ENCODE data around the gene HDAC7. TPM values are rescaled to one million over a fixed set of nuclear protein-coding genes. Genes with fewer than 3 reads are reported as not detected.

The HDAC7 gene
- total and polyA plus RNA-seq, 4 donors, result 49.3 to 119 (median 69.7) TPM

- no peaks in the 10 kb centered on the region for H3K9me3 ChIP-seq (ENCODE audit: control insufficient read depth in 4 of 4, insufficient read depth in 3 of 4, low read length in 3 of 4)
- peaks cover 10 to 40% (median 17%) of the 10 kb centered on the region in 5 donors for H3K4me1 ChIP-seq (ENCODE audit: control insufficient read depth in 5 of 5, insufficient read depth in 5 of 5, low read length in 5 of 5)
- no peak overlapping the region for H3K9ac ChIP-seq (ENCODE audit: insufficient read depth in 1 of 2, low read length in 2 of 2)
- H3K27ac ChIP-seq (ENCODE audit: low read depth in 1 of 2, low read length in 1 of 2), result peak overlapping the region in 1 of 2 donors; percentile 30
- no peaks in the 10 kb centered on the region for H3K36me3 ChIP-seq (ENCODE audit: control insufficient read depth in 4 of 4, insufficient read depth in 4 of 4, low read length in 4 of 4)
- WGBS, 2 donors, result 0 to 8% methylated on average over 4 of the region's 4 CpGs
- no peak overlapping the region for H3K4me3 ChIP-seq
- DNase-seq (peak; percentile 52 to 69 (median 67)), ATAC-seq (ENCODE audit: insufficient read depth, low FRiP score) (no peak)
- no peaks in the 10 kb centered on the region for H3K27me3 ChIP-seq (ENCODE audit: control insufficient read depth in 3 of 3, insufficient read depth in 3 of 3, low read length in 2 of 3)
- no peak for TF ChIP-seq CTCF (IDR thresholded peaks at IDR 0.05; ENCODE audit: control extremely low read depth, extremely low read depth)
These were observed 78.4 kb downstream of the HDAC7 start for GRCh38 chr12:47741340-47741703.

- no peak for ATAC-seq (ENCODE audit: insufficient read depth, low FRiP score)
These were observed 78.9 kb downstream of the HDAC7 start for GRCh38 chr12:47740606-47741339.

GRCh38 chr12:47739979-47740378, 79.7 kb downstream of the HDAC7 start:
- Histone ChIP-seq H3K9me3 (ENCODE audit: control insufficient read depth in 4 of 4, insufficient read depth in 3 of 4, low read length in 3 of 4) (no peaks in the 10 kb centered on the region), H3K36me3 (ENCODE audit: control insufficient read depth in 4 of 4, insufficient read depth in 4 of 4, low read length in 4 of 4) (no peaks in the 10 kb centered on the region), H3K9ac (ENCODE audit: insufficient read depth in 1 of 2, low read length in 2 of 2) (no peak overlapping the region), H3K4me3 (no peak overlapping the region), H3K27ac (ENCODE audit: low read depth in 1 of 2, low read length in 1 of 2) (peak overlapping the region in 1 of 2 donors; percentile 63), H3K27me3 (ENCODE audit: control insufficient read depth in 3 of 3, insufficient read depth in 3 of 3, low read length in 2 of 3) (no peaks in the 10 kb centered on the region), H3K4me1 (ENCODE audit: control insufficient read depth in 5 of 5, insufficient read depth in 5 of 5, low read length in 5 of 5) (peaks cover 13 to 44% (median 29%) of the 10 kb centered on the region in 5 donors)
- DNase-seq (no peak), ATAC-seq (ENCODE audit: insufficient read depth, low FRiP score) (no peak)
- 69 to 80% methylated on average over 12 of the region's 12 CpGs for WGBS, 2 donors
- TF ChIP-seq CTCF (IDR thresholded peaks at IDR 0.05; ENCODE audit: control extremely low read depth, extremely low read depth), result no peak

More at GRCh38 chr12:47740606-47741339, 78.9 kb downstream of the HDAC7 start:
- no peaks in the 10 kb centered on the region for H3K9me3 ChIP-seq (ENCODE audit: control insufficient read depth in 4 of 4, insufficient read depth in 3 of 4, low read length in 3 of 4)
- no peak overlapping the region for H3K4me3 ChIP-seq
- no peak overlapping the region for H3K9ac ChIP-seq (ENCODE audit: insufficient read depth in 1 of 2, low read length in 2 of 2)
- peak overlapping the region in 1 of 2 donors; percentile 63 for H3K27ac ChIP-seq (ENCODE audit: low read depth in 1 of 2, low read length in 1 of 2)
- 58 to 66% methylated on average over 21 of the region's 21 CpGs for WGBS, 2 donors
- DNase-seq, result peak in 1 of 3 donors; percentile 33
- H3K27me3 ChIP-seq (ENCODE audit: control insufficient read depth in 3 of 3, insufficient read depth in 3 of 3, low read length in 2 of 3), result no peaks in the 10 kb centered on the region
- peaks cover 13 to 44% (median 23%) of the 10 kb centered on the region in 5 donors for H3K4me1 ChIP-seq (ENCODE audit: control insufficient read depth in 5 of 5, insufficient read depth in 5 of 5, low read length in 5 of 5)
- H3K36me3 ChIP-seq (ENCODE audit: control insufficient read depth in 4 of 4, insufficient read depth in 4 of 4, low read length in 4 of 4), result no peaks in the 10 kb centered on the region
- no peak for TF ChIP-seq CTCF (IDR thresholded peaks at IDR 0.05; ENCODE audit: control extremely low read depth, extremely low read depth)
